Measurements from ENCODE around the gene SPON2.
A peak's percentile ranks its signal among the peaks of the same experiment; 100 is the strongest.

SPON2 gene

GRCh38 chr4:1208970-1209704, 36.8 kb upstream of the SPON2 start:
- no peak for DNase-seq

DNA sequence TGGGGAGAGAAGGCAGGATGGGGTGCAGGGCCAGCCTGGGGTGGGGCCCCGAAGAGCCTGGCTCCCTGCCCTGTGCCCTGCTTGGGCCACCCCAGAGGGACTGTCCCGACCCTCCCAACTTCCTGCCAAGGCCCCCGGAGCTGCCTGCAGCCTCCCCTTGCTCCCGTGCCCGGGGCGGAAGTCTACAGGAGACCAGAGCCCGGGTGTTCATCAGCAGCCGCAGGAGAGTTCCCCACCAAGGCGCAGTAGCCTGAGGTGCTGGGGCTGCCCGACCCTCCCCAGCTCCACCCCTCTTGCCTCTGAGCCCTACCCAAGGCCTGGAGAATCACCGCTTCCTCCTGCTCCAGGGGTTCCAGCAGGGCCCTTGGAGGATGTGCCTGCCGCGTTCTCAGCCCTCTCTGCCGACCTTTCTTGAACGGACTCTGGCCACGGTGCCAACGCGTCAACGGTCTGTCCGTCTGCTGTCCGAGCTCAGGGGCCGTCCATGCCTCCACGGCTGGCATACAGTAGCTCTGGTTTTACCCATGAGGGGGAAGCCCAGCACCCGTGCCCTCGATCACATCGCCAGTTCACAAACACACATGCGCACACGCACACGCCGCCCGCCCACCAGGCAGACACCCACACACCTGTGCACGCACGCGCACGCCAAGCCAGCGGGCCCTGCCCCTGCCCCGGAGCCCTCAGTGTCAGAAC, 36.0 kb upstream of the SPON2 start:
- peak in 13 of 56 donors; percentile 19 to 58 (median 32) for DNase-seq

DNA sequence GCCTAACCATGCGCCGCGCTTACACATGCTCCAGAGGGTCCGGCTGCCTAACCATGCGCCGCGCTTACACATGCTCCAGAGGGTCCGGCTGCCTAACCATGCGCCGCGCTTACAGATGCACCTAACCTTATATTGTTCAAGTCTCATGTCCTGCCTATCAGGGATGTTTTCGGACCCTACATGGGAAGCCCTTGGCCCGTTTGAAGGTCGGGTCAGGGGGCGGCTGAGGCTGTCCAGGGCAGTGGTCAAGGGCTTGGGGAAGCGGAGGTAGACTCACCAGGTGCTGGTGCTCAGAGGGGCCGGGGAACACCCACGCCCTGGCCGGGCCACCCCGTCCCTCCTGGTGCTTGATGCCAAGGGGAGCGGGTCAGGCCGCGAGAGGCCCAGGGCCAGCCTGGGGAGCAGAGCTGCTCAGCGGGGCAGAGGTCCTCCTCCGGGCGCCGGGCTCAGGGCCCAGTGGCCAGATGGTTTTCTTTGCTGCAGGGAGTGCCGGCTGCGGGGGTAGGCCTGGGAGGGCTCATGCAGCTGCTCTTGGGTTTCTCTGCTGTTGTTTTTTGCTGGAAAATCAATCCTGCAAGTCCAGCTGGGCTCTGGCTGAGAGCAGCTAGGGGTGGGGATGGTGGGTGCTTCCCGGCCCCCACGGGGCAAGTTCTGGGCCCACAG, 35.4 kb upstream of the SPON2 start:
- peak in 47 of 56 donors; percentile 20 to 84 (median 55) for DNase-seq

- no peak for DNase-seq
These were observed 34.7 kb upstream of the SPON2 start for GRCh38 chr4:1207157-1207470.

DNA sequence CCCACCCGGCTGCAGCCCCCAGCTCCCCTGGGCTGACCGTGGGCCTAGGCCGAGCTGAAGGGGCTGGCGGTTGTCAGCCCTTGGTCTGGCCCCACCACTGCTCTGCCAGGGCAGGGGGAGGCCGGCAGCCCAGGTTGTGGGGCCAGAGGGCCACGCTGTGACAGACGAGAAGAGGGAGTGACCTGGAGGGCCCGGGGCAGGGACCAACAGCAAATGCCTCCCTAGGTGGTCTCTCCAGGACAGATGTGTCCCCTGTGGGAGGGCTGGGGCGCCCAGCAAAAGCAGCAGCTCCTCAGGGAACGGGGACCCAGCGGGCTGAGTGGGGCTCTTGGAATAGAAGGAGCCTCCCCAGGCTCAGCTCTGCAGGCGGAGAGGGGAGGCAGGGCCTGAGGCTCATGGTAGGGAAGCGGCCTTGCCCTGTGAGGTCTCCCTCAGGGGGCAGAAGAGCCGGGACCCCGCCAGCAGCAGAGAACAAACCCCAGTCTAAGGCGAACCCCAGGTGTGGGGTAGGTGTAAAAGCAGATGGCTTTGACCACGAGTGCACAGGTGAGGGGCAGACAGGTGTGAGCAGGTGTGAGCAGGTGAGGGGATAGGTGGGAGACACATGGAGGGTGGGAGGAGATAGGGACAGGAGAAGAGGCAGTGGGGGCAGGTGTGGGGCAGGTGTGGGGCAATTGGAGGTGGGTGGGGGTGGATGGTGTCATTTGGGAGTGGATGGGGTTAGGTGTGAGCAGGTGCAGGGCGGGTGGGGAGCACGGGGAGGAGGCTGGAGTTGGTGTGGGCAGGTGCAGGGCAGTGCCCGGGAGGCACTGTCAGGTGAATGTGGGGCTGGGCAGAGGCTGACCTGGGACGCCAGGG, 34.1 kb upstream of the SPON2 start:
- DNase-seq, result no peak

GRCh38 chr4:1205586-1206298, 33.4 kb upstream of the SPON2 start:
- no peak for DNase-seq

DNA sequence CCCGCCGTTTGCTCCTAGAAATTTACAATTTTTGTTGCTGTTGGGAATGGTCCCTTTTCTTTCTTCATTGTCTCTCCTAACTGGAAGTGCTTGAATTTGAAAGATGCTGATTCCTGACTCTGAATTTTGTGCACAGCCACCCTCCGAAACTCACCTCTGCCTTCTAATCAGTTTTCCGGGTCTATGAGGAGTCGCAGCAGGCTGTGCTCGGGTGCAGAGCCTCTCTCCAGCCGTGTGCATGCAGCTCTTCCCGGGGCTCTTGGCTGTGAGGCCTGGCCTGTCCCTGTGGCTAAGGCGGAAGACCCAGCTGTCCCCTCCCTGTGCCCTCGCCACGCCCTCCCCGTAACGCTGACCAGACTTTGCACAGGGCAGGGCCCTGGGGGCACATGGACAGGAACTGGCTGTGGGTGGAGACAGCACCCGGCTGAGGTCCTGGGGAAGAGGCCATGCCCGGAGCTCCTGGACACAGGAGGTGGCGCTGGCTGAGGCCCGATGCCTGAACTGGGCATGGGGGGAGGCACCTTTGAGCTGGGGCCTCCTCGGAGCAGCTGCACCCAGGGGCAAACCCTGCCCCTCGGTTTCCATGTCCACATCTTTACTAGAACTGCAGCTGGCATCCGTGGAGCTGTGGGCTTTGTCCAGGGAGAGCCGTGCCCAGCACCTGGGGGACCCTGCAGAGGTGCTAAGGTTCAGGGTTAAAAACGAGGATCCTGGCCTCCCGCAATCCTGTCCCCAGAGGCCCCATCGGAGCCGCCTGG, 32.6 kb upstream of the SPON2 start:
- DNase-seq, result no peak

DNA sequence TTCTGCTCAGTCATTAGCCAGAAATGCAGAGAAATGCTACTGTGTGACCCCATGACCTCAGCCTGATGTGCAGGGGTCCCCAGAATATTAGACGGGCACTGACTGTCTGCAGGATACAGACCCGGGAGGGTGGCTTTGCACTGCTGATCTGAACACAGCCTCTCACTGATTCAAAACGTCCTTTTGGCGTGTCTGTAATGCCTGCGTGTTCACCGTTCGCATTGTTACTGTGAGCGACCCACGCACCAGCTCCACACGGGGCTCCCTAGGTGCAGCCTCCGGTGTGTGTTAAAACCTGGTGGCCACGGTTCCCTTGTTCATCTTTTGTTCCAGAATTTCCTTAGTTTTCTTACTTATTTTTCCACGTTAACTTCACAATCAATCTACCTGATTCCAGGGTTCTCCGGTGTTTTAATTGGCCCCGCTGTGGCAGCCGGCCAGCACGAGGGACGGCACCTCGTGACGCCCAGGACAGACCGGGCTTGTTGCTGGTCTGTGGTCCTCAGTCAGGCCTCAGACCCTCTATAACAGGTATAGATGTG, 32.0 kb upstream of the SPON2 start:
- DNase-seq, result no peak

- DNase-seq, result no peak
These were observed 30.7 kb upstream of the SPON2 start for GRCh38 chr4:1203026-1203616.

GRCh38 chr4:1202526-1203011, 30.2 kb upstream of the SPON2 start:
- DNase-seq, result no peak

- no peak for DNase-seq
These were observed 29.6 kb upstream of the SPON2 start for GRCh38 chr4:1201851-1202525.

- DNase-seq, result no peak
These were observed 28.1 kb upstream of the SPON2 start for GRCh38 chr4:1200425-1201035.

- no peak for DNase-seq
These were observed 27.4 kb upstream of the SPON2 start for GRCh38 chr4:1199556-1200331.

DNA sequence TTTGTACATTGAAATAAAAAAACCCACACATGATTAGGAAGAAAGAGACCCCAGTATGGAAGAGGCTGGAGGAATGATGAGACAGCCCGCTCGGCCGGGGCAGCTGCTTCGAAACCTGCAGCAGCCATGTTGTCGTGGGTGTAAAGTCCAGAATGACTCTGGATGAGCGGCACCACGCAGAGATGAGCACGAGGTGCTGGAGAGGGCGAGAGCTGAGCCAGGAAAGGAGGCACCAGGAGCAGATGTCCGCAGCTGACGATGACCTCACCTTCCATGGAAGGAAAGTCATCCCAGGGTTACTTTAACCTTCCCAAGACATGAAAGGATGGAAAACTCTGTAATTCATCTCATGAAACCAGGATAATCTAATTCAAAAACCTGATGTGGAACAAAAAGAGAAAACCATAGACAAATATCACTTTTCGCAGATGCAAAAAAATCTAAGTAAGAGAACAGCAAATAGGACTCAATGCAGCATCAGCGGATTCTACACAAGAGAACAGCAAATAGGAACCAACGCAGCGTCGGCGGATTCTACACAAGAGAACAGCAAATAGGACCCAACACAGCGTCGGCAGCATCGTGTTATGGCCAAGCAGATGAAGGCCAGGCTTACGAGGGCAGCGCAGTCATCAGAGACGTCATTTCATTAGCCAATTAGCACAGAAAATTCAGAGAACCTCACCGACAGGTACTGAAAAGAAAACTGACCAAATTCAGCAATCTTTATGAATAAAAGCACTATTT, 25.9 kb upstream of the SPON2 start:
- no peak for DNase-seq

DNA sequence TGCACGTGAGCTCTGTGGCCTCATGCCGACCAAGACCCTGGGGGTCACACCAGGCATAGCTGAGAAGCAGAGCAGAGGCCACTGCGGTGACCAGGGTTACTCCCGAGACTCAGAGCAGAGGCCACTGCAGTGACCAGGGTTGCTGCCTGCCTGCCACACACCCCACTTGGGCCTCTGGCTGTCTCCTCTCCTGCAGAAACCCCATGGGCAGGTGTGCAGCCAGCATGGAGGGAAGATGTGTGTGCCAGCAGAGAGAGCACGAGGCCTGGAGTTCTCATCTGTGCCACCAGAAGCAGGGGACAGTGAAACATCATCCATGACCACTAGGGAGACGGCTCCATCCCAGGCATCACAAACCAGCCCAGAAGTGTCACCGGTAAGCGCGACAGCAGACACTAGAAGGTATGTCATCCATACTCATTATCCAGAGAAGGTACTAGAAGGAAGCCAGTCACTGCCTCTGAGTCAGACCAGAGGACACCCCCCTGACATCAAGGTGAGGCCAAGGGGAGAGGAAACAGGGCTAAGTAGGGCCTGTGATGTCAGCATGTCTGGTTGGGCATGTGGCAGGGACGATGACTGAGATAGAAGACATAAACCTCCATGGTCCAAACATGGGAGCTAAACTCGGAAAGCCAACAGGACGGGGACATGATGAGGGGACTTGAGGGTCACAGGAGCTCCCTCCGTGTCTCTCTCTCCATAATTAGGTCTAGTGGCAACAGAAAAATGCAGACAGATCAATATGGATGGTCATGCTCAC, 24.2 kb upstream of the SPON2 start:
- DNase-seq, result no peak

- no peak for DNase-seq
These were observed 23.6 kb upstream of the SPON2 start for GRCh38 chr4:1195891-1196401.

All from nucleus accumbens (tissue), 56 donors.